Stomach (tissue), 9 donors: ENCODE data around the gene BLOC1S3. TPM values are rescaled to one million over a fixed set of nuclear protein-coding genes. Genes with fewer than 3 reads are reported as not detected.

Source experiments
- DNase-seq, 2 donors: peaks; one replicate each; pipeline versions ENCODE4 v3.0.0 to v3.0.0-alpha.2; 2013 to 2019
- H3K27ac ChIP-seq, 5 donors: fragments of 200-600 bp in 4 of 5; sonication (generic) in 4 of 5; one replicate each; pipeline ENCODE4 v1.5.1; 2013 to 2019; ENCODE audit warnings: mild to moderate bottlenecking in 1 of 5, moderate library complexity in 1 of 5
- H3K27me3 ChIP-seq, 3 donors: fragments of 200-600 bp; sonication (generic); one replicate each; pipeline ENCODE4 v1.5.1; 2017 to 2019; ENCODE audit warnings: mixed run types in 1 of 3
- H3K36me3 ChIP-seq, 4 donors: fragments of 200-600 bp; sonication (generic); 1 replicate in 3 of 4; 2 replicates in 1 of 4; pipeline ENCODE4 v1.5.1; 2016 to 2019
- H3K4me1 ChIP-seq, 4 donors: fragments of 200-600 bp; sonication (generic); one replicate each; pipeline ENCODE4 v1.5.1; 2016 to 2019
- H3K4me3 ChIP-seq, 4 donors: fragments of 200-600 bp; sonication (generic) in 3 of 4; one replicate each; pipeline ENCODE4 v1.5.1; 2016 to 2019; ENCODE audit warnings: mild to moderate bottlenecking in 1 of 4
- H3K9me3 ChIP-seq, 4 donors: fragments of 200-600 bp; sonication (generic); one replicate each; pipeline ENCODE4 v1.5.1; 2016 to 2019
- CTCF ChIP-seq, 7 experiments: fragments of 450-650 bp in 4 of 7; fragments of 200-600 bp in 3 of 7; sonication (generic) in 3 of 7; IDR thresholded peaks; one replicate each; pipeline ENCODE4 v1.5.1; 2016 to 2019; ENCODE audit warnings: antibody characterized with exemption in 7 of 7, control low read depth in 2 of 7, mild to moderate bottlenecking in 1 of 7
- EP300 ChIP-seq: sonication (generic); formaldehyde crosslinking; IDR thresholded peaks from one replicate; pipeline ENCODE4 v1.6.1; 2017; ENCODE audit warnings: antibody characterized with exemption
- POLR2A ChIP-seq, 4 donors: fragments of 450-650 bp; IDR thresholded peaks; one replicate each; pipeline ENCODE4 v1.6.1; 2016; ENCODE audit warnings: antibody characterized with exemption in 4 of 4, control low read depth in 2 of 4, mild to moderate bottlenecking in 1 of 4, moderate library complexity in 1 of 4
- POLR2AphosphoS5 ChIP-seq, 3 donors: sonication (generic); formaldehyde crosslinking; IDR thresholded peaks; one replicate each; pipeline ENCODE4 v1.6.1; 2016; ENCODE audit warnings: antibody characterized with exemption in 3 of 3
- WGBS, 5 donors: extraction: QIAGEN DNeasy Blood & Tissue Kit in 3 of 5; methylation state at CpG; one replicate each; pipeline versions ENCODE4 v1.1.5 to v1.1.7; 2013 to 2018; 5-methylcytosine and 5-hydroxymethylcytosine counted together
- intact Hi-C: fragments of 100-400 bp; cut with DNase I; formaldehyde crosslinking; loops from one replicate; pipeline ENCODE4 v1.15.1; 2023; ENCODE audit warnings: low total_unique reads
- polyA plus RNA-seq, 3 donors: library from polyadenylated mRNA; stranded (reverse); fragments of 200-250 nt; gene quantifications; one replicate each; pipeline ENCODE4 v1.2.3, GENCODE V29; 2013
- total RNA-seq, 5 donors: library from RNA; depleted of rRNA; stranded (reverse); fragments of >200 nt; gene quantifications; one replicate each; pipeline versions ENCODE4 v1.1.0 to v1.2.3, GENCODE V29; 2014 to 2016
- donor health status: healthy with polysubstance abuse.
- donor health status: Bipolar disorder and iron deficiency.
- donor health status: healthy.

The BLOC1S3 gene
- total and polyA plus RNA-seq, 8 donors: 3.1 to 71.0 (median 5.9) TPM

- Histone ChIP-seq H3K4me1 (peaks cover 10 to 32% (median 24%) of the 10 kb centered on the region in 4 donors), H3K9me3 (no peaks in the 10 kb centered on the region), H3K27me3 (no peaks in the 10 kb centered on the region), H3K27ac (peak overlapping the region in 3 of 5 donors; percentile 20 to 67 (median 29)), H3K36me3 (peaks cover 10 to 32% (median 26%) of the 10 kb centered on the region in 4 donors), H3K4me3 (no peak overlapping the region)
- TF ChIP-seq EP300: no peak
- no peak for TF ChIP-seq CTCF (IDR thresholded peaks at IDR 0.05)
- TF ChIP-seq POLR2AphosphoS5 (IDR thresholded peaks at IDR 0.05): no peak
- no peak for TF ChIP-seq POLR2A (IDR thresholded peaks at IDR 0.05)
- intact Hi-C loops: no loop called here
- 66 to 86% (median 82%) methylated on average over 16 to 17 of the region's 17 CpGs for WGBS, 5 donors
- DNase-seq: peak in 1 of 2 donors; percentile 36
Measured at GRCh38 chr19:45137179-45137761, 41.3 kb upstream of the BLOC1S3 start.

- peaks cover 10 to 32% (median 24%) of the 10 kb centered on the region in 4 donors for H3K4me1 ChIP-seq
- intact Hi-C loops: no loop called here
- H3K27ac ChIP-seq: peak overlapping the region in 2 of 5 donors; percentile 29 to 67
- no peaks in the 10 kb centered on the region for H3K9me3 ChIP-seq
- H3K27me3 ChIP-seq: no peaks in the 10 kb centered on the region
- peaks cover 20 to 38% (median 34%) of the 10 kb centered on the region in 4 donors for H3K36me3 ChIP-seq
- TF ChIP-seq POLR2A (IDR thresholded peaks at IDR 0.05): no peak
- no peak for TF ChIP-seq EP300
- no peak for TF ChIP-seq CTCF (IDR thresholded peaks at IDR 0.05)
- TF ChIP-seq POLR2AphosphoS5 (IDR thresholded peaks at IDR 0.05): no peak
- H3K4me3 ChIP-seq: no peak overlapping the region
- peak in 1 of 2 donors; percentile 62 for DNase-seq
- 51 to 78% (median 57%) methylated on average over 11 of the region's 11 CpGs for WGBS, 5 donors
Measured at GRCh38 chr19:45138303-45138751, 40.3 kb upstream of the BLOC1S3 start.

- Histone ChIP-seq H3K4me3 (no peak overlapping the region), H3K36me3 (peaks cover 21 to 49% (median 46%) of the 10 kb centered on the region in 4 donors), H3K27me3 (no peaks in the 10 kb centered on the region), H3K4me1 (peaks cover 10 to 32% (median 24%) of the 10 kb centered on the region in 4 donors), H3K9me3 (no peaks in the 10 kb centered on the region), H3K27ac (no peak overlapping the region)
- no peak for DNase-seq
- intact Hi-C loops: no loop called here
- TF ChIP-seq CTCF (IDR thresholded peaks at IDR 0.05): no peak
- no peak for TF ChIP-seq POLR2AphosphoS5 (IDR thresholded peaks at IDR 0.05)
- no peak for TF ChIP-seq POLR2A (IDR thresholded peaks at IDR 0.05)
- TF ChIP-seq EP300: no peak
- 89 to 95% (median 94%) methylated on average over 21 to 24 of the region's 24 CpGs for WGBS, 5 donors
Measured at GRCh38 chr19:45139286-45140143, 39.1 kb upstream of the BLOC1S3 start.

- H3K9me3 ChIP-seq: no peaks in the 10 kb centered on the region
- no peak for DNase-seq
- no peak overlapping the region for H3K27ac ChIP-seq
- H3K27me3 ChIP-seq: no peaks in the 10 kb centered on the region
- WGBS, 5 donors: 80 to 93% (median 89%) methylated on average over 1 to 8 of the region's 8 CpGs
- H3K4me1 ChIP-seq: peaks cover 10 to 32% (median 24%) of the 10 kb centered on the region in 4 donors
- no peak overlapping the region for H3K4me3 ChIP-seq
- H3K36me3 ChIP-seq: peaks cover 27 to 55% (median 50%) of the 10 kb centered on the region in 4 donors
- intact Hi-C loops: no loop called here
- no peak for TF ChIP-seq CTCF (IDR thresholded peaks at IDR 0.05)
- no peak for TF ChIP-seq POLR2AphosphoS5 (IDR thresholded peaks at IDR 0.05)
- TF ChIP-seq POLR2A (IDR thresholded peaks at IDR 0.05): no peak
- no peak for TF ChIP-seq EP300
Measured at GRCh38 chr19:45140144-45140503, 38.5 kb upstream of the BLOC1S3 start.
